ENCODE data around the gene BAX. TPM values are rescaled to one million over a fixed set of nuclear protein-coding genes. Genes with fewer than 3 reads are reported as not detected.

BAX gene
- total and polyA plus RNA-seq, 2 of the 13 experiments (the other 11 are each of a cell fraction or from before 2014, with no cell fraction given): 139 to 176 TPM

GRCh38 chr19:48965040-48965805, 10.5 kb downstream of the BAX start, which contains the start of gene FTL (continued):
- TF ChIP-seq FOXP4 (CRISPR knock-in tag; IDR thresholded peaks at IDR 0.05) (peak; percentile 72; the same call in 1 of the 2 replicates), ZNF570 (CRISPR knock-in tag; IDR thresholded peaks at IDR 0.05; ENCODE audit: borderline replicate concordance) (no peak), ZNF883 (CRISPR knock-in tag; IDR thresholded peaks at IDR 0.05; ENCODE audit: not compliant biosample characterization) (peak; percentile 90), JUND (CRISPR knock-in tag; IDR thresholded peaks at IDR 0.05) (peak; percentile 28; the same call in 1 of the 2 replicates), ZSCAN9 (CRISPR knock-in tag; IDR thresholded peaks at IDR 0.05; ENCODE audit: borderline replicate concordance) (peak; percentile 87; the same call in 1 of the 2 replicates), ZNF724P (CRISPR knock-in tag; IDR thresholded peaks at IDR 0.05; ENCODE audit: borderline replicate concordance) (no peak), RFX3 (CRISPR knock-in tag; IDR thresholded peaks at IDR 0.05) (no peak), SATB2 (CRISPR knock-in tag; IDR thresholded peaks at IDR 0.05) (peak; percentile 88; the same call in 1 of the 2 replicates), NR1H2 (CRISPR knock-in tag; IDR thresholded peaks at IDR 0.05; ENCODE audit: borderline replicate concordance, low read depth) (peak; percentile 72; the same call in 1 of the 2 replicates), ATF5 (CRISPR knock-in tag; IDR thresholded peaks at IDR 0.05; ENCODE audit: low read depth) (peak; percentile 79; the same call in 1 of the 2 replicates), ZNF556 (CRISPR knock-in tag; IDR thresholded peaks at IDR 0.05; ENCODE audit: borderline replicate concordance) (peak; percentile 28; the same call in 1 of the 2 replicates), PHF20 (CRISPR knock-in tag; IDR thresholded peaks at IDR 0.05) (no peak; the same call in 1 of the 2 replicates), THAP9 (CRISPR knock-in tag; IDR thresholded peaks at IDR 0.05; ENCODE audit: borderline replicate concordance) (no peak; the same call in 1 of the 2 replicates), BRCA1 (CRISPR knock-in tag; IDR thresholded peaks at IDR 0.05) (peak; percentile 97), GLI4 (CRISPR knock-in tag; IDR thresholded peaks at IDR 0.05; ENCODE audit: borderline replicate concordance) (peak; percentile 40; the same call in 1 of the 2 replicates), TRIM24 (CRISPR knock-in tag; IDR thresholded peaks at IDR 0.05) (no peak), MNT (IDR thresholded peaks at IDR 0.05) (peak; percentile 29; the same call in 1 of the 2 replicates), ZNF329 (CRISPR knock-in tag; IDR thresholded peaks at IDR 0.05; ENCODE audit: low read depth) (peak; percentile 13; the same call in 1 of the 2 replicates), ZC3H13 (CRISPR knock-in tag; IDR thresholded peaks at IDR 0.05) (peak; percentile 96), ZNF282 (IDR thresholded peaks at IDR 0.05; ENCODE audit: partially characterized antibody) (no peak), ZNF597 (CRISPR knock-in tag; IDR thresholded peaks at IDR 0.05) (peak; percentile 83; the same call in 1 of the 2 replicates)
